ENCODE results near the gene SMAD3. TPM values are rescaled to one million over a fixed set of nuclear protein-coding genes. Genes with fewer than 3 reads are reported as not detected.

SMAD3 gene
- total and polyA plus RNA-seq, 10 of the 15 experiments (the other 5 are each of a cell fraction or from before 2014, with no cell fraction given) = 5.6 to 43.2 (median 16.0) TPM

DNA sequence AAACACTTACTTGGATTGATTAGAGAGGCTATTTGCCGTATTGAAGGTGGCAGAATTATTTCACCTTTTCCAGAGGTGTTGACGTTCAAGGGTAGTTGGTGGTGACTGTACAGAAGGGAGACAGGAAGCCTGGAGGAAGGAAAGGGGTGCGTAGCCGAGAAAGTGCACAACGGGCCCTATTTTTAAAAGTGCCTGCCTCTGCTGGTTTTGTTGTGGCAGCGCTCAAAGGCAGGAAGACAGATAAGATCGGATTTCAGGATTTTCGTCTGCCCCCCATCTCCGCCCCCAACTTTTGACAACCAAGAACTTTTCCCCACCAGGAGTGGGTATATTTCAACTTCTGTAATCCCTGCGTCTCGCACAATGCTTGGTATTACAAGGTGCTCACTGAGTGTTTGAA lies 38.5 kb downstream of the SMAD3 start (continued):
- TF ChIP-seq, protein P1, sequence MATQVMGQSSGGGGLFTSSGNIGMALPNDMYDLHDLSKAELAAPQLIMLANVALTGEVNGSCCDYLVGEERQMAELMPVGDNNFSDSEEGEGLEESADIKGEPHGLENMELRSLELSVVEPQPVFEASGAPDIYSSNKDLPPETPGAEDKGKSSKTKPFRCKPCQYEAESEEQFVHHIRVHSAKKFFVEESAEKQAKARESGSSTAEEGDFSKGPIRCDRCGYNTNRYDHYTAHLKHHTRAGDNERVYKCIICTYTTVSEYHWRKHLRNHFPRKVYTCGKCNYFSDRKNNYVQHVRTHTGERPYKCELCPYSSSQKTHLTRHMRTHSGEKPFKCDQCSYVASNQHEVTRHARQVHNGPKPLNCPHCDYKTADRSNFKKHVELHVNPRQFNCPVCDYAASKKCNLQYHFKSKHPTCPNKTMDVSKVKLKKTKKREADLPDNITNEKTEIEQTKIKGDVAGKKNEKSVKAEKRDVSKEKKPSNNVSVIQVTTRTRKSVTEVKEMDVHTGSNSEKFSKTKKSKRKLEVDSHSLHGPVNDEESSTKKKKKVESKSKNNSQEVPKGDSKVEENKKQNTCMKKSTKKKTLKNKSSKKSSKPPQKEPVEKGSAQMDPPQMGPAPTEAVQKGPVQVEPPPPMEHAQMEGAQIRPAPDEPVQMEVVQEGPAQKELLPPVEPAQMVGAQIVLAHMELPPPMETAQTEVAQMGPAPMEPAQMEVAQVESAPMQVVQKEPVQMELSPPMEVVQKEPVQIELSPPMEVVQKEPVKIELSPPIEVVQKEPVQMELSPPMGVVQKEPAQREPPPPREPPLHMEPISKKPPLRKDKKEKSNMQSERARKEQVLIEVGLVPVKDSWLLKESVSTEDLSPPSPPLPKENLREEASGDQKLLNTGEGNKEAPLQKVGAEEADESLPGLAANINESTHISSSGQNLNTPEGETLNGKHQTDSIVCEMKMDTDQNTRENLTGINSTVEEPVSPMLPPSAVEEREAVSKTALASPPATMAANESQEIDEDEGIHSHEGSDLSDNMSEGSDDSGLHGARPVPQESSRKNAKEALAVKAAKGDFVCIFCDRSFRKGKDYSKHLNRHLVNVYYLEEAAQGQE (IDR thresholded peaks at IDR 0.05; ENCODE audit: low read depth, low read length) = no peak
- TF ChIP-seq POLR2AphosphoS2 (IDR thresholded peaks at IDR 0.05; ENCODE audit: low read depth, low read length) (no peak), RBBP5 (conservative IDR thresholded peaks at IDR 0.05) (no peak), JUNB (IDR thresholded peaks at IDR 0.05) (no peak), IRF3 (IDR thresholded peaks at IDR 0.05) (no peak), SUPT20H (IDR thresholded peaks at IDR 0.05; ENCODE audit: borderline replicate concordance, control insufficient read depth, low read depth, low read length) (no peak), ATF2 (IDR thresholded peaks at IDR 0.05; ENCODE audit: low read length) (no peak), BMI1 (IDR thresholded peaks at IDR 0.05; ENCODE audit: borderline replicate concordance) (no peak), HDAC6 (IDR thresholded peaks at IDR 0.05; ENCODE audit: unreplicated experiment) (no peak), FOXK2 (IDR thresholded peaks at IDR 0.05) (no peak), NFIC (IDR thresholded peaks at IDR 0.05; ENCODE audit: low read depth, low read length) (no peak), TCF12 (IDR thresholded peaks at IDR 0.05; ENCODE audit: low read depth, low read length) (no peak)
